HG02610 (cell line): Measurements from ENCODE around the gene HNRNPC.
"Not testable (repeated sequence)": the region's sequence is repeated elsewhere in the genome, so short reads cannot be mapped to it uniquely, and the experiment has no call there.

Experiments
- ATAC-seq: cut with Tn5 transposase; IDR thresholded peaks from one replicate; pipeline ENCODE4 v1.9.1; 2021; ENCODE audit warnings: mild to moderate bottlenecking, moderate library complexity; ENCODE audit not compliant: unreplicated experiment

Gene HNRNPC

DNA sequence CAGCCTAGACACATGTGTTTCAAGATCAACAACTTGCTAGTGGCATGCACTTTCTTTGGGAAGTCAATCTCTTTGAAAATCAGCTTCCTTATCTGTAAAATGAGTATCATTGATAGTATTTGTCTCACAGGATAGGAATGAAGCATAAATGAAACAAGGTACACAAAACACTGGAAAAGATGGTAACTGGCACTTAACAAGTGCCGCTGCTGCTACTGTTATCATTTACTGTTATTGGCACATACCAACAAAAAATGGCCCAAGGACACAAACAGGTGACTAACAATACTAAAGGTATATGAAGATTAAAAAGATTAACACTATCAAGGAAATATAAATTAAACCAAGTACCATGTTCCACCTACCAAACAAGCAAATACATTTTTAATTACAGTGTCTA lies 20.9 kb downstream of the HNRNPC start:
- no peak for ATAC-seq

DNA sequence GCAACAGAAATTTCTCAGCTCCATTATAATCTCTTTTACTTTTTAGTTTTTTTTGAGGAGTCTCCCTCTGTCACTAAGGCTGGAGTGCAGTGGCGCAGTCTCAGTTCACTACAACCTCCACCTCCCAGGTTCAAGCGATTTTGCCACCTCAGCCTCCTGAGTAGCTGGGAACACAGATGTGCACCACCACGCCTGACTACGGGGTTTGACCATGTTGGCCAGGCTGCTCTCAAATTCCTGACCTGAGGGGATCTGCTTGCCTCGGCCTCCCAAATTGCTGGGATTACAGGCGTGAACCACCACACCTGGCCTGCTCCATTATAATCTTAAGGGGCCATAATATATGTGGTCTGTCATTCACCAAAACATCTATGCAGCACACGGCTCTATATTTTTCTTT lies 23.4 kb downstream of the HNRNPC start:
- ATAC-seq = no peak

DNA sequence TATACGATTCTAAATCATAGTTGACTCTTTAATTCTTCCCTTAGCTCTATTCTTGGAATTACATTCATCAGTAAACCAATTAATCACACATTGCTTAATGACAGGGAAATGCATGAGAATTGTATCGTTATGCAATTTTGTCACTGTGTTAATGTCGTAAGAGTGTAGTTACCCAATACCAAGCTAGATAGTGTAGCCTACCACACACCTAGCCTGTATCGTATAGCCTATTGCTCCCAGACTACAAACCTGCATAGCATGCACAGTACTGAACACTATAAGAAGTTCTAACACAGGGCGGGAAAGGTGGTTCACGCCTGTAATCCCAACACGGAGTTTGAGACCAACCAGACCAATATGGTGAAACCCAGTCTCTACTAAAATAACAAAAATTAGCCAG lies 24.7 kb downstream of the HNRNPC start:
- ATAC-seq = no peak

DNA sequence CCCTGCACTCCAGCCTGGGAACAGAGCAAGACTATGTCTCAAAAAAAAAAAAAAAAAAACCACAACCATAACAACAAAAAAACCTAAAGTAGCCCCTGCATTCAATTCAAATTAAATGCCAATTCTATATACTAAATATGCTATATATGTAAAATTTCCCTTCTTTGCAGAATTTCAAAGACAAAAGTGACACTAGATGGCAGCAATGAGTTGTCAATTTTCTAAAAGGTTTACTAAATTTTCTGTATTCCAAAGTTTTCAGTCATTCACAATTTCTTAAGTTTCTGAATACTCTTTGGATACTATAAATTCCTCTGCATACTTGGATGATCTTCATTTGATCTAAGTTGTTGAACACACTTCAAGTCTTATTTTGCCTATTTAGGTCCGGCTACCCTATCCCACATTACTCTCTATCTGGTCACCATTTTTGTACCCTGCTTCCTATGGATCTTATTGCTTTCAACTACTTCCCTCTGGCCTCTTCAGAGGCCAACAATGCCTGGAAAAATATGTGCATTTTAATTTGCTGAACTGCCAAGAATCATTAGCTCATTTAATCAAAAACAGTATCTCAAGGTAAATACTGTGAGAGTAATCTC lies 27.9 kb downstream of the HNRNPC start:
- no peak for ATAC-seq

DNA sequence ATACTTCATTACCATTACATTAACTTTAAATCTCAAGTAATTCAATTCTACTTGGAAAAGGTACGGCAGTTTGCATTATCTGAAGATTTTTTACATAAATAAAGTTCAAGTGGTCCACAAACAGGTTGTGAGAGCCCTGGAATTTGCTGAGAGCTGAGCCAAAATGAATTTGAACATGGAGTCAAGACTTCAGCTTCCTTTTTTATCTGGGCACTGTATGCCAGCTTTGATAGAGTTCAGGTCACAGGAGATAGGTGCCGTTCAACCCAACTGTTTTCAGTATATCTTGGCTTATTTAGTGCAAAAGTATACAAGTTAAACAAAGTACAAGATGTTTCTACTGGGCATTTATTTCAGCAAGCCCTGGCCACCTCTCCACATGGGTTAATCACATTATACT lies 28.8 kb downstream of the HNRNPC start:
- ATAC-seq = no peak

DNA sequence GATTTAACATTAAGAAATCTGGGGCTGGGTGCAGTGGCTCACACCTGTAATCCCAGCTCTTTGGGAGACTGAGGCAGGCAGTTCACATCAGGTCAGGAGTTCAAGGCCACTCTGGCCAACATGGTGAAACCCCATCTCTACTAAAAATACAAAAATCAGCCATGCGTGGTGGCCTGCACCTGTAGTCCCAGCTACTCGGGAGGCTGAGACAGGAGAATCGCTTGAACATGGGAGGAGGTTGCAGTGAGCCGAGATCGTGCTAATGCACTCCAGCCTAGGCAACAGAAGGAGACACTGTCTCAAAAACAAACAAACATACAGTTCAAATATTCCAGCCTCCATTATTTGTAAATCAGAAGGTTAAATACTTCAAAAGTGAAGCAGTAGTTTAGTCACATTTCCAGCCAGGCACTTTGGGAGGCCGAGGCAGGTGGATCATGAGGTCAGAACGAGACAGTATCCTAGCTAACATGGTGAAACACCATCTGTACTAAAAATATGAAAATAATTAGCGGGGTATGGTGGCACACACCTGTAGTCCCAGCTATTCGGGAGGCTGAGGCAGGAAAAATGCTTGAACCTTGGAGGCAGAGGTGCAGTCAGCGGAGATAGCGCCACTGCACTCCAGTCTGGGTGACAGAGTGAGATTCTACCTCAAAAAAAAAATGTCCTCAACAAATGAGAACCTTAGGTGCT lies 30.3 kb downstream of the HNRNPC start:
- ATAC-seq = no peak

DNA sequence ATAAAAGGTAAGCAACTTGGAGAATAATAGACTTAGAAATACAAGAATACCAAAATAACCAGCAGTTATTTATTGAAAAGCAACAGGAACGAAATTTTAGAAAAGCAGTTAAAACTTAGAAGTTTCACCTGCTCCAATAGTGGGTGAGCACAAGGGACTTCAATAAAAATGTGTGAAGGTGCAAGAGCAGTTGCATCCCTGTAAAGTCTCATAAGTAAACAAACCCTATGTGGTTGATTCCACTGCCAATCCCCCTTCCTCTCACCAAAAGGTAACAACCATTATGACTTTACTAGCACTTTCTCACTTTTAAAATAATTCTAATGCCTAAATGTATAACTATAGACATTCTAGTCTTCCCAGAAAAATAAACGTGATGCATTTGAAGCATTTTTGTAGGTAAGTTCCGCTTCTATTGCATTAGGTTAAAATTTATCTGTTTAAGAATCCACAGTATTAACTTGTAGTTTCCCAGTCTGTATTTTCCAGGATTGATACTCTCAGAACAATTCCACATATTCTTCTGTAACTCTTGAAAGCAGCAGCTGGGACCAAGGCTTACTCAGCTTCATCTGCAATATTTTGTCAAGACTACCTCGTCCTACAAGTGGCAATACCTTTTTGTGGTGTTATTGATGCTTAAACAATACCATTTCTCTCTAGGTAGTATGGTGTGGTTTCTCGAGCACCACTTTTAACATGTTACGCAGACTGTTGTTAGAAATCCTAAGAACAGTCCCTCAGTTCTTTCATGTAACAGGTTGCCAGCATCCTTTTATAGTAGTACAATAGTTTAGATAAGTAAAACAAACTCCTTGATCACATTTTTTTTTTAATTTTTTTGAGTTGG lies 32.1 kb downstream of the HNRNPC start:
- no peak for ATAC-seq

DNA sequence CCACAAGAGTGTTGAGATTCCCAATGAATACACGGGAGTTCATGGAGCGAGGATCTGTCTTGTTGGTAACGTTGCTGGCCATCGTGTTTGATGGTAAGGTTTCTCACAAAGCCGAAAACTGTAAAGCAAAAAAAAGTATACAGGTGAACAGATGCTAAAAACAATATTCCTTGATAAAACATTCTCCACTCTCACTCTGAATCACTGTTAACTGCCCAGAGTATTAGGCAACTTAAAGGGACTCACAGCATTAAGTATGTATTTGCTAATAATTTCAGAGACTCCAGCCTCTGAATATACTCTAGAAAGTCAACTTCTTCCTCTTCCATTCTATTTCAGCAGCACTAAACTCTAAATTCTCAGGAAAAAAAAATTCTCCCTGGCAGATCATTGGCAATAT lies 35.1 kb downstream of the HNRNPC start:
- ATAC-seq = no peak

DNA sequence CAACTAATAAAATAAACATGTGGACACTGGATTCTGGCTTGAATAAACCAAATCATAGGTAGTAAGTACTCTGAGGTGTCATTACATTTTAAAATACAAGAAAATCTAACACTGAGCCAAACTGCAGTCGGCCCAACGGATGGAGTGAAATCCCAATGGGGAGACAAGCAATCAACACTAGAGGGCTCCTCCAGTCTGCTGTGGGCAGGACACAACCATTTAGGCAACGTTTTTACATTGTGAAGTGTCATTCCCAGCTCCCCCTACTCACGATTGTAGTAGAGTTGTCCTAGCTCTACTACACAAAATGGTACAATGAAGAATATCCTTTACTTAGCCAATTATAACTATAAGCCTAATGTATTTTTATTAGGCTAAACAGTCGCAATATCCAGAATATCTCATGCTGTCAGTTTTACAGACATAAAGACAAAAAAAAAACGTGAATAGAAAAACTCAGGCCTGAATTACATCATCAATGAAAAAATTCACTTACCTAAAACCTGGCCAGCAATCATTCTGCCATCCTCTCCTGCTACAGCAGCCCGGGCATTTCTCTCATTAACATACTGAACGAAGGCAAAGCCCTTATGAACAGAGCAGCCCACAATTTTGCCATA lies 35.7 kb downstream of the HNRNPC start:
- ATAC-seq = no peak

DNA sequence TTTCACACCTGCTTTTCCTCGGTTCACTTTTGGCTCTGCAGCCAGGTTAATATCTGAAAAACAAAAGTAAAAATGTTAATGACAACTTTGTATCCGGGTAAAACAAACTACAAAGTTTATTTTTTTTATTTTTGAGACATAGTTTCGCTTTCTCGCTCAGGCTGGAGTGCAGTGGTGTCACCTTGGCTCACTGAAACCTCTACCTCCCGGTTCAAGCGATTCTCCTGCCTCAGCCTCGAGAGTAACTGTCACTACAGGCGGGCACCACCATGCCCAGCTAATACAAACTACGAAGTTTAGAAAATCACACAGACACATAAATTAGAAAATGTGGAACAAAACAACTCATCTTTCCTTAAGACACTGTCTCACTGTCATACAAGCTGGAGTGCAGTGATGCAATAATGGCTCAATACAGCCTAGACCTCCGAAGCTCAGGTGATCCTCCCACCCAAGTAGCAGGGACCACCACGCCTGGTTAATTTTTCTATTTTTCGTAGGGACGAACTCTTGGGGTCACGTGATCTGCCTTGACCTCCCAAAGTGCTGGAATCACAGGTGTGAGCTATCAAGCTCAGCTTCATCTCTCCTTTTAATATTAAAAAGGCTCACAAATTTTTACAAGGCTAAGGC lies 38.1 kb downstream of the HNRNPC start:
- no peak for ATAC-seq

DNA sequence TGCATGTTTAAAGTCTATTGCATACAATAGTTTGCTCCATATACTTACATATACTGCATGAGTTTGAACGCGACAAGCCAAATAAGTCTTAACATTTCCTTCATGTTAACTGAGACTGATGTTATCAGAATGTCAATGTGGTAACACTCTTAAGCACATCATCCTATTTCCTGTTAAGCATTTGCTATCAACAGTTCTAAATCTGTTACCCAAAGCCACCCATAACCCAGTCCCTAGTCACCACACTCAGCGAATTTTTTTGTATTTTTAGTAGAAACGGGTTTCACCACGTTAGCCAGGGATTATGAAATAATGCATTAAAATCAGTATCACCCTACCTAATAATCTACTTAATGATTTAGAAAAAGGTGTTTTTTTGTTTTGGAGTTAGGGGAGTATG lies 39.4 kb downstream of the HNRNPC start:
- no peak for ATAC-seq

DNA sequence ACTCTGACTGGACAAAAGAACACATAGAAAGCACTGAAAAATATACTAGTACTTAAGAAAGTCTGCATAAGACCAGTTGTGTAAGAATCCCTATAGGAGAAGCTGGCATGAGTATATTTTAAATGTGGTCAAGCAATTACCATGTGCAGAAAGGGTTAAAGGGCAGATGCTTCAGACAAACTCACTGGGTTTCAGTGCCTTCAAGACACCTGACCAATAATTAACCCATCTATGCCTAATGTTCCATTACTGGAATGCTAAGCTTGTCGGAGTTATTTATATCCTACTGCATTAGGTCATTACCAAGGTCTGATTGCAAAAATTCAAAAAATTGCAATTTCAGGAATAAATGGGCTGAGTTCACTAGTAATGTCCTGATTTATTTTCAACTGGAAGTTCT lies 41.3 kb downstream of the HNRNPC start:
- no peak for ATAC-seq

DNA sequence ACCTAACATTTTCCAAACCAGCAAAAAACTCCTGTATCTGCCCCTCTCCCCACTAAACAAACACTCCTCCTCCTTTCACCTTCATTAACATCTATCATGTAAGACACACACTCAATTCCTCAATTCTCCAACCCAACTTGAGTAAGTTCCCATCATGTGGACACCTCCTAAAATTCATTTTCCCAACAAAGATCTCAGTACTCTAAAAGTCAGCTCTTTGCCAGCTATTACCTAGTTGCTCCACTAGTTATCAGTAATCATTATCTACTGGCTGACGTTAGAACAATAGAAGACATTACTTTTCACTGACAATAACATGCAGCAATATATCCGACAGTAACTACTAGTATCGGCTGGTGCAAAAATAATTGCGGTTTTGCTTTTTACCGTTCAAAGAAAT lies 42.1 kb downstream of the HNRNPC start:
- no peak for ATAC-seq

DNA sequence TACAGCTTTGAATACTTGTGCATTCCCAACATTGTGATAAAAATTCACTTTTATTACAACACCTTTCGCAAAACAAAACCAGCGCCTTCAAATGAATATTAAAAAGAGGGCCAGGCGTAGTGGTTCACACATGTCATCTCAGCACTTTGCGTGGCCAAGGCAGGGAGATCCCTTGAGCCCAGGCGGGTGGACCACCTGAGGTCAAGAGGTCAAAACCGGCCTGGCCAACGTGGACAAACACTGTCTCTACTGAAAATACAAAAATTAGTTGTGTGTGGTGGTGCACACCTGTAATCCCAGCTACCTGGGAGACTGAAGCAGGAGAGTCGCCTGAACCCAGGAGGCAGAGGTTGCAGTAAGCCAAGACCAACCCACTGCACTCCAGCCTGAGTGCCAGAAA lies 42.8 kb downstream of the HNRNPC start:
- ATAC-seq = no peak

DNA sequence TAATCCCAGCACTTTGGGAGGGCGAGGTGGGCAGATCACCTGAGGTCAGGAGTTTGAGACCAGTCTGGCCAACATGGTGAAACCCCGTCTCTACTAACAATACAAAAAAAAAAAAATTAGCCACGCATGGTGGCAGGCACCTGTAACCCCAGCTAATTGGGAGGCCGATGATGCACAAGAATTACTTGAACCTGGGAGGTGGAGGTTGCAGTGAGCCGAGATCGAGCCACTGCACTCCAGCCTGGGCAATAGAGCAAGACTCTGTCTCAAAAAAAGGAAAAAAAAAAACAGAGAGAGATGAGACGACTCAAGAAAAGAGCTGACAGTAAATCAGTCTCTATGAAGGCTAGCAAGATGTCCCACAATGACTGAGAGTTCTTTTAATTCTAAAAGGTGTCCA lies 44.1 kb downstream of the HNRNPC start:
- not testable (repeated sequence) for ATAC-seq

DNA sequence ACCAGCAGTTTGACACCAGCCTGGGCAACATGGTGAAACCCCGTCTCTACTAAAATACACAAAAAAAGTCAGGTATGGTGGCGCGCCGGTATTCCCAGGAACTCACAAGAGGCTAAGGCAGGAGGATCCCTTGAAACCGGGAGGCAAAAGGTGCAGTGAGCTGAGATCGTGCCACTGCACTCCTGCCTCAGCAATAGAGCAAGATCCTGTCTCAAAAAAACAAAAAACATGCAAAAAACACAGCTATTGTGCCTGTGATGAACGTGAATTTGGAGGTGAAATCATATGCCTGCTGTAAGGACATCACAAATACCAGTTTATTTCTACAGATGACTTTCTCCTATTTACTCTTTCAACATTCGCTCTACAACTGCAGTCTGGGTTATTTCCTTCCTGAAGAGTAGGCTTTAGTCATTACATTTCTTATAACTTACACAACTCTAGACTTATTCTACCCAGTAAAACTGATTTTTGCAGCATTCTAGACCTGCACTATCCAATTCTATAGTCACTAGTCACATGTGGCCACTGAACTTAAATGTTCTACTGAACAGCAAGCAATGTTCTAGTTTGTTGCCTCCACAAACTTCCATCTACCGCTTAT lies 48.3 kb downstream of the HNRNPC start:
- ATAC-seq = no peak

DNA sequence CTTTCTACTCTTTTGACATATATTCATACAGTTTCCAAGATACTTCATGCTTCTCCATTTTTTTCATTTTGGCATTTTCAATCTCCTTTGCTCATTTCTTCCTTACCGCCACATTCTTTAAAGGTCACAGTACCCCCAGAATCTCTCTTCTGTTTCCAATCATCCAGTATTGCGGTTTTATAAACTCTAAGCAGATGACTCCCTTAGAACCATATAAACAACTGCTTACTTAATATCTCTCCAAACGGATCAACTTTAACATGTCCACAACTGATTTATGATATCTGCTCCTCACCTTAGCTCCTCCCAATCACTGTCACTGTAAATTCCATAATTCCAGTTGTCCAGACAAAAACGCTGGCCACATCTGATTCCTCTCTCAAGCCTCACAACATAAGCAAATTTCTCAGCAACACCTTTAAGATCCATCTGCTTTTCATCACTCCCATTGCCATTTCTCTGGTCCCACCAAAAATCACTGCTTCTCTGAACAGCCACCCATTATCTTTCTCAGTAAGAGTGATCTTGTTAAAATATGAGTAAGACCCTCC lies 49.6 kb downstream of the HNRNPC start:
- ATAC-seq = no peak

DNA sequence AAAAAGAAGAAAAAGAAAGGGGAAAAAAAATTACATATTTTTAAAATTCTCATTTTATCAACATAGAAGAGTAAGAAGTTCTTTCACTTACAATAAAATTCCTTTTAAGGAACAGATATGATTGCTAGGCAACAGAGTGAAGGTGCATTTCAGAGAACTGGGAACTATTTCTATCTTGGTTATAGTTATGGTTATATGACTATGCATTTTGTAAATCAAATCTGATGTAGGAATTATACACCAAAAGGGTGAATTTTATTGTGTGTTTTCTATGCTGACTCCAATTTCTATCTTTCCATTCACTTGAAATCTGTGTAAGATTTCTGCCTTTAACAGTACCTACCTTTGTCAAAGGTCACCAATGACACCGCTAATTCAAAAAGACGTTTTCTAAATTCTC lies 50.1 kb downstream of the HNRNPC start:
- no peak for ATAC-seq

DNA sequence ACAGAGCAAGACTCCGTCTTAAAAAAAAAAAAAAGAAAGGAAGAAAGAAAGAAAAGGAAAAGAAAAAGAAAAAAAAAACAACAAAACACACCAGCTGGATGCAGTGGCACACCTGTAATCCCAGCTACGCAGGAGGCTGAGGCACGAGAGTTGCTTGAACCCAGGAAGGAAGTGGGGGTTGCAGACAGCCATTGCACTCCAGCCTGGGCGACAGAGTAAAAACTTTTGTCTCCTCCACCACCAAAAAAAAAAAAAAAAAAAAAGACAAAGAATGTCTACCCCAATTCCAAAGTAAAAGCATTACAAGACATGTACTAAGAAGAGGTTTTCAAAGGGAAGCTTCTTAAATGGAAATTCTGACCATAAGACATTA lies 53.4 kb downstream of the HNRNPC start:
- no peak for ATAC-seq

DNA sequence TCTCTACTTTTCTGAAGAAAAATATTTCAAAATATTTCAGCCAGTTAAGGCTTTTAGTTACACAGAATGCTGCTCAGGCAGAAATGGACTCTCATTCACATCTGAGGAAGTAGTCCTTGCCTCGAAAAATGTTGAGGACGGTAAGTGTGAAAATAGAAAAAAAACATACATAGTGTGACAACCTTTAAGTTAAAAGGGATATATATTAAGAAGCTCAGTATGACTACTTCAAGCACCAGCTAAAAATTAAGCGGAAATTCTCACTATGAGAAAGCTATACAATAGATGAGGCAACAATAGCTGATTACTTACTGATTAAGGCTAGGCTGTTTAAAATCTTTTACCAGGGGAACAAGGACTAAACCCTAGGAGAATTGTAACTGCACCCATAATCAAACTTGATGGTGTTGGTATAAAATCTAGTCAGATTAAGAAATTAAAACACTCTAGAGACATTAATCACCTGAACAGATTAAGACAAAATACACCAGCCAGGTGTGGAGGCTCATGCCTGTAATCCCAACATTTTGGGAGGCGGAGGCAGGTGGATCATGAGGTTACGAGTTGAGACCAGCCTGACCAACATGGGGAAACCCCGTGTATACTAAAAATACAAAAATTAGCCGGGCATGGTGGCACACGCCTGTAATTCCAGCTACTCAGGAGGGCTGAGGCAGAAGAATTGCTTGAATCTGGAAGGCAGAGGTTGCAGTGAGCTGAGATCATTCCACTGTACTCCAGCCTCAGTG lies 53.9 kb downstream of the HNRNPC start:
- no peak for ATAC-seq
